ENCODE measurements around the gene EFNA1. TPM values are rescaled to one million over a fixed set of nuclear protein-coding genes. Genes with fewer than 3 reads are reported as not detected.

EFNA1 gene
- total and polyA plus RNA-seq, 2 of the 13 experiments (the other 11 are each of a cell fraction or from before 2014, with no cell fraction given), result 81.8 to 874 TPM

DNA sequence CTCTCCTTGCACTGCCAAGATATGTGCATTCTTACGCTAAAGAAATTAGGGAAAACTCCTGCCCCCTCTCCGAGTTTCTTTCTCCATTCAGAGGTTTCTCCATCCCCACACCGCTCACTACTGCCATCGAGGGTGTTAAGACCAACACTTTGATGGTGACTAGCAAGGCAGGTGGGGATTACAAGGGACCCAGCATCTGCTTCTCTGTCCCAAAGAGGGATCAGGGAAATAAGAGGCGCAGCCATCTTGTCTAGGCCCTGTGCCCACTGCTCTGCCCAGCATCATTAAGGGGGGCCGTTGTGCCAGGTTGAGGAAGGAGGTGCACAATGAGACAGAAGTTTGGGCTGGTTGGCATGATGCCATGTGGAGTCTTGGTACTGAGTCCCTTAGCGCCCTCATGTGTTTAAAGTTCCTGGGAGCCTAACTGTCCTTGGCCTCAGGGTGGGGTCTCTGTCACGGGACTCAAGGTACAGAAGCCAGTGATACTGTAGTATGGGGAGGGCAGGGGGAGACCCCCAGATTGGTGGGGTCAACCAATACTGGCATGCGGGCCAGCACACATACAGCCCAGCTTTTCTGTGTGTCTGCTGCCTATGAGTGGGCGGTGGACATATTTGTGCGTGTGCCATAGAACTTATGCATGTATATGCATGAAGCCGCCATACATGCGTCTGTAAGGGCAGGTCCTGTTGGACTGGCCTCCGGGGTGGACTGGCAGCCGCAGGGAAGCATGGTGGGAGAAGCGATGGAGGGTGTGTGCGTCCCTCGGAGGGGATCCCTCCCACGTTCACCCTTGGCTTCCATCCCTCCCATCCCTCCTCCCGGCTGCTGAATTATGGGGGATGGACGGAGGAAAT is 43.6 kb upstream of the EFNA1 start (continued):
- no peak for TF ChIP-seq SCMH1 (CRISPR knock-in tag; IDR thresholded peaks at IDR 0.05; ENCODE audit: borderline replicate concordance)
- TF ChIP-seq ZNF768 (CRISPR knock-in tag; IDR thresholded peaks at IDR 0.05), result no peak
- TF ChIP-seq ZFP1 (CRISPR knock-in tag; IDR thresholded peaks at IDR 0.05), result no peak
- TF ChIP-seq, protein P1, sequence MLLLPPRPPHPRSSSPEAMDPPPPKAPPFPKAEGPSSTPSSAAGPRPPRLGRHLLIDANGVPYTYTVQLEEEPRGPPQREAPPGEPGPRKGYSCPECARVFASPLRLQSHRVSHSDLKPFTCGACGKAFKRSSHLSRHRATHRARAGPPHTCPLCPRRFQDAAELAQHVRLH (CRISPR knock-in tag; IDR thresholded peaks at IDR 0.05; ENCODE audit: borderline replicate concordance, low read depth), result no peak
- TF ChIP-seq ASH2L (IDR thresholded peaks at IDR 0.05; ENCODE audit: insufficient read length, low read depth, low read length), result no peak
- TF ChIP-seq JUNB (CRISPR knock-in tag; IDR thresholded peaks at IDR 0.05; ENCODE audit: borderline replicate concordance), result no peak
- no peak for TF ChIP-seq ZNF232 (CRISPR knock-in tag; IDR thresholded peaks at IDR 0.05; ENCODE audit: borderline replicate concordance)
- no peak for TF ChIP-seq TSC22D2 (CRISPR knock-in tag; IDR thresholded peaks at IDR 0.05; ENCODE audit: borderline replicate concordance)
- no peak for TF ChIP-seq NAIF1 (CRISPR knock-in tag; IDR thresholded peaks at IDR 0.05; ENCODE audit: borderline replicate concordance)
- TF ChIP-seq ZNF879 (CRISPR knock-in tag; IDR thresholded peaks at IDR 0.05), result no peak
- TF ChIP-seq ZNF546 (CRISPR knock-in tag; conservative IDR thresholded peaks at IDR 0.05), result no peak
- TF ChIP-seq TP53 (CRISPR knock-in tag; conservative IDR thresholded peaks at IDR 0.05), result no peak
- no peak; the same call in 1 of the 2 replicates for TF ChIP-seq ZNF703 (CRISPR knock-in tag; IDR thresholded peaks at IDR 0.05; ENCODE audit: borderline replicate concordance)
- no peak for TF ChIP-seq ADNP (CRISPR knock-in tag; IDR thresholded peaks at IDR 0.05)
- no peak for TF ChIP-seq ZSCAN9 (CRISPR knock-in tag; IDR thresholded peaks at IDR 0.05; ENCODE audit: borderline replicate concordance)
- TF ChIP-seq CAMTA2 (CRISPR knock-in tag; IDR thresholded peaks at IDR 0.05; ENCODE audit: borderline replicate concordance), result no peak
- TF ChIP-seq ZNF598 (CRISPR knock-in tag; IDR thresholded peaks at IDR 0.05; ENCODE audit: borderline replicate concordance), result 0 out of 2 replicates have a peak, but pooled peaks have one; percentile 2
- TF ChIP-seq, protein P2, sequence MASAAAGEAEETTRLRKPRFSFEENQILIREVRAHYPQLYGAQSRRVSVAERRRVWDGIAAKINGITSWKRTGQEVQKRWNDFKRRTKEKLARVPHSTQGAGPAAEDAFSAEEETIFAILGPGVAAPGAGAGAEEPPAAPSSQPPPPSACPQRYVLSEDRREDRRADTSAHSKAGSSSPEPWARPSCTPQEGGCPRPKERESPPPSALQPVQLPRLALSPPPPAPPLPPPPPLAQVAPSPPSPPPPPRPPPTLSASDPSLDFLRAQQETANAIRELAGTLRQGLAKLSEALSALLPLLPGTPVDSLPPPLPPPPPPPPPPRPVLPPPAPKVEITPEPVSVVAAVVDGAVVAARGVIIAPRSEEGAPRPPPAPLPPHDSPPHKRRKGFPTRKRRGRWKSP (CRISPR knock-in tag; IDR thresholded peaks at IDR 0.05), result peak; percentile 17; the same call in 1 of the 2 replicates
- no peak for TF ChIP-seq ZNF614 (CRISPR knock-in tag; IDR thresholded peaks at IDR 0.05; ENCODE audit: borderline replicate concordance)
- TF ChIP-seq ETV5 (CRISPR knock-in tag; IDR thresholded peaks at IDR 0.05; ENCODE audit: borderline replicate concordance), result no peak
- no peak for TF ChIP-seq ZNF235 (CRISPR knock-in tag; IDR thresholded peaks at IDR 0.05; ENCODE audit: borderline replicate concordance)
- TF ChIP-seq MEIS2 (CRISPR knock-in tag; IDR thresholded peaks at IDR 0.05), result no peak
- TF ChIP-seq ZNF781 (CRISPR knock-in tag; IDR thresholded peaks at IDR 0.05; ENCODE audit: borderline replicate concordance, not compliant biosample characterization), result no peak
- TF ChIP-seq, protein P3, sequence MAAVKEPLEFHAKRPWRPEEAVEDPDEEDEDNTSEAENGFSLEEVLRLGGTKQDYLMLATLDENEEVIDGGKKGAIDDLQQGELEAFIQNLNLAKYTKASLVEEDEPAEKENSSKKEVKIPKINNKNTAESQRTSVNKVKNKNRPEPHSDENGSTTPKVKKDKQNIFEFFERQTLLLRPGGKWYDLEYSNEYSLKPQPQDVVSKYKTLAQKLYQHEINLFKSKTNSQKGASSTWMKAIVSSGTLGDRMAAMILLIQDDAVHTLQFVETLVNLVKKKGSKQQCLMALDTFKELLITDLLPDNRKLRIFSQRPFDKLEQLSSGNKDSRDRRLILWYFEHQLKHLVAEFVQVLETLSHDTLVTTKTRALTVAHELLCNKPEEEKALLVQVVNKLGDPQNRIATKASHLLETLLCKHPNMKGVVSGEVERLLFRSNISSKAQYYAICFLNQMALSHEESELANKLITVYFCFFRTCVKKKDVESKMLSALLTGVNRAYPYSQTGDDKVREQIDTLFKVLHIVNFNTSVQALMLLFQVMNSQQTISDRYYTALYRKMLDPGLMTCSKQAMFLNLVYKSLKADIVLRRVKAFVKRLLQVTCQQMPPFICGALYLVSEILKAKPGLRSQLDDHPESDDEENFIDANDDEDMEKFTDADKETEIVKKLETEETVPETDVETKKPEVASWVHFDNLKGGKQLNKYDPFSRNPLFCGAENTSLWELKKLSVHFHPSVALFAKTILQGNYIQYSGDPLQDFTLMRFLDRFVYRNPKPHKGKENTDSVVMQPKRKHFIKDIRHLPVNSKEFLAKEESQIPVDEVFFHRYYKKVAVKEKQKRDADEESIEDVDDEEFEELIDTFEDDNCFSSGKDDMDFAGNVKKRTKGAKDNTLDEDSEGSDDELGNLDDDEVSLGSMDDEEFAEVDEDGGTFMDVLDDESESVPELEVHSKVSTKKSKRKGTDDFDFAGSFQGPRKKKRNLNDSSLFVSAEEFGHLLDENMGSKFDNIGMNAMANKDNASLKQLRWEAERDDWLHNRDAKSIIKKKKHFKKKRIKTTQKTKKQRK (IDR thresholded peaks at IDR 0.05; ENCODE audit: low read length), result no peak
- TF ChIP-seq ZNF619 (CRISPR knock-in tag; IDR thresholded peaks at IDR 0.05), result 0 out of 2 replicates have a peak, but pooled peaks have one; percentile 1
- no peak for TF ChIP-seq KDM4B (CRISPR knock-in tag; IDR thresholded peaks at IDR 0.05)
- TF ChIP-seq ZNF354B (CRISPR knock-in tag; IDR thresholded peaks at IDR 0.05), result no peak

All from HepG2 (cell line).